ENCODE results near the gene ELL. TPM values are rescaled to one million over a fixed set of nuclear protein-coding genes. Genes with fewer than 3 reads are reported as not detected.

The ELL gene
- total and polyA plus RNA-seq, 2 donors (not counting 3 experiments of a cell fraction or from before 2014, with no cell fraction given) = 9.9 to 18.2 TPM

DNA sequence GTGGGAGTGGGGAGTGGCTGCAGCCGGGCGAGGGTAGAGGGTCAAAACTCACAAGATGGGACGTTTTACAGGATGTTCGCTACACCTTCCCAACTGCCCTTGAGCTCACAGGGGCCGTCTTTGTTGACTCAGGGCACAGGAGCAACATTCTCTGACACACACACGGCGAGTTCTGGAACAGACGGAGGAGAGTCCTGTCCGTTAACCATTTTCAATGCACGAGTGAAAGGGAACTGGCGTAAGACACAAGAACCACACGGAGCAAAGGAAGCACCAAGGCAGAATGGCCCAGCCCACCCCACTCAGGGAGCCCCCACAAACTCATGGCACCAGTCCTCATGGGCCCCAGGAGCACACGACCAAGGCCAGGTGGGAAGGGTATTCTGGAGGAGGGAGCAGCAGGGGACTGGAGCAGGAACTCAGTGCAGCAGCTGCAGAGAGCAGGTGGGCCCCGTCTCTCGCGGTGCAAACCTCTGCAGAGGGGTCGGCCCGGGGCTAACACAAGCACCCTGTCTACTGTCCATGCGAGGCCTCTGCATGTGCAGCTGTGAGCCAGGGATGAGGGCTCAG, 46.0 kb downstream of the ELL start:
- FAIRE-seq = no peak
- peaks cover 0 to 5% of the 10 kb centered on the region in 2 experiments for H3K36me3 ChIP-seq (ENCODE audit: control insufficient read depth in 2 of 2, extremely low read depth in 1 of 2, insufficient read depth in 2 of 2, low read length in 2 of 2)
- H4K20me1 ChIP-seq (replicated peaks; ENCODE audit: control insufficient read depth, extremely low read depth, insufficient read depth, low read length) = no peaks in the 10 kb centered on the region
- no peak overlapping the region for H3K27ac ChIP-seq (ENCODE audit: insufficient read depth, low read depth, low read length)
- no peak overlapping the region for H2AFZ ChIP-seq (ENCODE audit: low read depth, low read length)
- TF ChIP-seq, protein P1, sequence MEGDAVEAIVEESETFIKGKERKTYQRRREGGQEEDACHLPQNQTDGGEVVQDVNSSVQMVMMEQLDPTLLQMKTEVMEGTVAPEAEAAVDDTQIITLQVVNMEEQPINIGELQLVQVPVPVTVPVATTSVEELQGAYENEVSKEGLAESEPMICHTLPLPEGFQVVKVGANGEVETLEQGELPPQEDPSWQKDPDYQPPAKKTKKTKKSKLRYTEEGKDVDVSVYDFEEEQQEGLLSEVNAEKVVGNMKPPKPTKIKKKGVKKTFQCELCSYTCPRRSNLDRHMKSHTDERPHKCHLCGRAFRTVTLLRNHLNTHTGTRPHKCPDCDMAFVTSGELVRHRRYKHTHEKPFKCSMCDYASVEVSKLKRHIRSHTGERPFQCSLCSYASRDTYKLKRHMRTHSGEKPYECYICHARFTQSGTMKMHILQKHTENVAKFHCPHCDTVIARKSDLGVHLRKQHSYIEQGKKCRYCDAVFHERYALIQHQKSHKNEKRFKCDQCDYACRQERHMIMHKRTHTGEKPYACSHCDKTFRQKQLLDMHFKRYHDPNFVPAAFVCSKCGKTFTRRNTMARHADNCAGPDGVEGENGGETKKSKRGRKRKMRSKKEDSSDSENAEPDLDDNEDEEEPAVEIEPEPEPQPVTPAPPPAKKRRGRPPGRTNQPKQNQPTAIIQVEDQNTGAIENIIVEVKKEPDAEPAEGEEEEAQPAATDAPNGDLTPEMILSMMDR (IDR thresholded peaks at IDR 0.05; ENCODE audit: extremely low read depth in 1 of 2, insufficient read depth in 1 of 2, low read depth in 1 of 2, low read length in 2 of 2) = no peak
- no peak for TF ChIP-seq GATA2 (IDR thresholded peaks at IDR 0.05; ENCODE audit: insufficient read depth, insufficient read length, low read depth, low read length)
- TF ChIP-seq POLR2A (IDR thresholded peaks at IDR 0.05; ENCODE audit: low read depth, low read length) = no peak
- TF ChIP-seq JUN (IDR thresholded peaks at IDR 0.05; ENCODE audit: borderline replicate concordance, insufficient read depth, insufficient read length, low read depth) = no peak
- TF ChIP-seq POLR2AphosphoS5 (IDR thresholded peaks at IDR 0.05; ENCODE audit: insufficient read depth, low read depth, low read length) = no peak
- no peak for TF ChIP-seq EZH2 (IDR thresholded peaks at IDR 0.05; ENCODE audit: borderline replicate concordance, low read depth, low read length, severe bottlenecking)
- no peak for TF ChIP-seq MAX (IDR thresholded peaks at IDR 0.05; ENCODE audit: insufficient read depth, insufficient read length)
- TF ChIP-seq MYC (IDR thresholded peaks at IDR 0.05; ENCODE audit: low read depth, low read length) = no peak
- TF ChIP-seq FOS (IDR thresholded peaks at IDR 0.05; ENCODE audit: borderline replicate concordance, insufficient read depth, low read length) = no peak
- H3K9me3 ChIP-seq (replicated peaks; ENCODE audit: control insufficient read depth, insufficient read depth, low read length) = no peaks in the 10 kb centered on the region
- POLR2A ChIA-PET = no interaction called here
- CTCF ChIA-PET = interaction anchor here (1.1 kb wide), 1 partner anchor 14 kb away, joined by 4 read pairs; no protein-coding TSS in a partner anchor
- no peaks in the 10 kb centered on the region for H3K9me1 ChIP-seq (replicated peaks; ENCODE audit: control insufficient read depth, extremely low read depth, insufficient read depth, low read length)
- peaks cover 36% of the 10 kb centered on the region for H3K79me2 ChIP-seq (ENCODE audit: control insufficient read depth, insufficient read depth, low read length)
- H3K4me1 ChIP-seq (ENCODE audit: control insufficient read depth, extremely low read depth, insufficient read depth, low read length) = peaks cover 19% of the 10 kb centered on the region
- DNase-seq (ENCODE audit: low read depth, low spot score) = no peak
- H3K9ac ChIP-seq (replicated peaks; ENCODE audit: extremely low read depth, insufficient read depth, low read length) = no peak overlapping the region
- H3K27me3 ChIP-seq (ENCODE audit: control insufficient read depth in 2 of 2, insufficient read depth in 2 of 2, low read length in 2 of 2) = no peaks in the 10 kb centered on the region
- intact Hi-C loops (cut with micrococcal nuclease) (no loop called here), dilution Hi-C loops (cut with MboI; ENCODE audit: extremely low pct_ligation_motif_present, low sequenced_read_pairs) (no loop called here)
- no TSS peak for BruUV-seq (replicated peaks)
- H3K4me2 ChIP-seq (ENCODE audit: insufficient read depth, low read length) = no peak overlapping the region
- H3K4me3 ChIP-seq (replicated peaks in 1 of 3; ENCODE audit: insufficient read depth in 1 of 3, low read depth in 1 of 3, low read length in 3 of 3) = no peak overlapping the region
